ENCODE results near the gene AQP11. TPM values are rescaled to one million over a fixed set of nuclear protein-coding genes. Genes with fewer than 3 reads are reported as not detected.
"Not testable (repeated sequence)": the region's sequence is repeated elsewhere in the genome, so short reads cannot be mapped to it uniquely, and the experiment has no call there.

Gene AQP11
- total RNA-seq, 1 donor from 2014 or later, result 0.53 TPM

DNA sequence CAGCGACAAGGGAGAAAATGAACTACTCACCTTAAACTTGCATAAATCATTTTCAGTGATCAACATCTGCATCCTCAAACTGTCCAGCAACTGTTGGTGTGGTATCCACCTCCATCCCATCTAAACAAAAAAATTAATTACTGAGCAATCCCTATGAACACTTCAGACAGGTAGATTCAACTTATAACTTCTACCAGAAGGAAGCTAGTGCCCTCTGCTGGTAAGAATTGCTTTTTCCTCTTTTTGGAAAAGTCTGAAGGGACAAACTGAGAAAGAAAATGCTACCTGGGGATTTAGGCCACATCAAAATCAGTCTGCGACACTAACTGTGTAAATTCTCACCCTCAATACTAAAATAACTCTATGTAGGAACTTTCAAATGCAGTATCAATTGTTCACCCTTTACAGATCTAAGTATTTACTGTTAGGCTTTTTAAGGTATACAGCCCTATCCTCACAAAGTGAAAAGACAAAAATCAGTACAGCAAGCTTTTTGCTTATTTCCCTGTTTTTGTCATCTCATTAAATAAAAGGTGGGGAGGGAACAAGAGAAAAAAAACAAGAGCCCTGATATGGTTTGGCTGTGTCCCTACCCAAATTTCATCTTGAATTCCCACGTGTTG lies 29.9 kb downstream of the AQP11 start:
- Histone ChIP-seq H3K27me3 (ENCODE audit: control insufficient read depth, insufficient read depth, low read length) (no peaks in the 10 kb centered on the region), H3K4me3 (ENCODE audit: low read depth, low read length) (no peak overlapping the region), H3K36me3 (ENCODE audit: control insufficient read depth, insufficient read depth, low read length) (peaks cover 8% of the 10 kb centered on the region)
- FAIRE-seq (no peak), DNase-seq (ENCODE audit: low read depth) (peak; percentile 61)
- TF ChIP-seq, protein P1, sequence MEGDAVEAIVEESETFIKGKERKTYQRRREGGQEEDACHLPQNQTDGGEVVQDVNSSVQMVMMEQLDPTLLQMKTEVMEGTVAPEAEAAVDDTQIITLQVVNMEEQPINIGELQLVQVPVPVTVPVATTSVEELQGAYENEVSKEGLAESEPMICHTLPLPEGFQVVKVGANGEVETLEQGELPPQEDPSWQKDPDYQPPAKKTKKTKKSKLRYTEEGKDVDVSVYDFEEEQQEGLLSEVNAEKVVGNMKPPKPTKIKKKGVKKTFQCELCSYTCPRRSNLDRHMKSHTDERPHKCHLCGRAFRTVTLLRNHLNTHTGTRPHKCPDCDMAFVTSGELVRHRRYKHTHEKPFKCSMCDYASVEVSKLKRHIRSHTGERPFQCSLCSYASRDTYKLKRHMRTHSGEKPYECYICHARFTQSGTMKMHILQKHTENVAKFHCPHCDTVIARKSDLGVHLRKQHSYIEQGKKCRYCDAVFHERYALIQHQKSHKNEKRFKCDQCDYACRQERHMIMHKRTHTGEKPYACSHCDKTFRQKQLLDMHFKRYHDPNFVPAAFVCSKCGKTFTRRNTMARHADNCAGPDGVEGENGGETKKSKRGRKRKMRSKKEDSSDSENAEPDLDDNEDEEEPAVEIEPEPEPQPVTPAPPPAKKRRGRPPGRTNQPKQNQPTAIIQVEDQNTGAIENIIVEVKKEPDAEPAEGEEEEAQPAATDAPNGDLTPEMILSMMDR (IDR thresholded peaks at IDR 0.05; ENCODE audit: insufficient read depth, low read length, severe bottlenecking), result peak; percentile 53

DNA sequence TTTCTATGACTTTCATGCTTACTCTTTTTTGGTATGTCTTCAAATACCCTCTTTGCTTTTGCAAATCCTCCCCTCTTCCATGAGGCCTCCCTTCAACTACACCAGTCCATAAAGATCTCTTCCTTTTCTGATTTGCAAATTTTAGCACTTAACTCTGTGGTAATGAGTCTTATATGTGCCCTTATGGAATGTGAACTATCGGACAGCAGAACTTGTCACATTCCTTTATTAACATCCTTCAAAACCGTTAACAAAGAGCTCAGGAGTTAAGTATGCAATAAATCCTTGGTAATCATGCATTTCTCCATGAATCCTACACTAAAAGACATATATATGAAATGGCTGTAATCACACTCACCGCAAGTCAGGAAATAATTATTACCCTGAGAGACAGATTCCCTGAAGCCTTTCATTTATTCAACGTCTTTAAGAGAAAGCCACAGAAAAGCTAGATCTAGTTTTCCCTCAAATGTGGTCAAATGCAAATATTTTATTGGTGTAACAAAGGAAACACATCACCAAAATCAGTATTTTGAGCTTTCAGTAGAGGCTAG lies 40.5 kb downstream of the AQP11 start:
- FAIRE-seq (no peak), DNase-seq (ENCODE audit: low read depth) (no peak)
- Histone ChIP-seq H3K36me3 (ENCODE audit: control insufficient read depth, insufficient read depth, low read length) (peaks cover 2% of the 10 kb centered on the region), H3K27me3 (ENCODE audit: control insufficient read depth, insufficient read depth, low read length) (no peaks in the 10 kb centered on the region), H3K4me3 (ENCODE audit: low read depth, low read length) (no peak overlapping the region)
- TF ChIP-seq, protein P1 (IDR thresholded peaks at IDR 0.05; ENCODE audit: insufficient read depth, low read length, severe bottlenecking), result no peak

DNA sequence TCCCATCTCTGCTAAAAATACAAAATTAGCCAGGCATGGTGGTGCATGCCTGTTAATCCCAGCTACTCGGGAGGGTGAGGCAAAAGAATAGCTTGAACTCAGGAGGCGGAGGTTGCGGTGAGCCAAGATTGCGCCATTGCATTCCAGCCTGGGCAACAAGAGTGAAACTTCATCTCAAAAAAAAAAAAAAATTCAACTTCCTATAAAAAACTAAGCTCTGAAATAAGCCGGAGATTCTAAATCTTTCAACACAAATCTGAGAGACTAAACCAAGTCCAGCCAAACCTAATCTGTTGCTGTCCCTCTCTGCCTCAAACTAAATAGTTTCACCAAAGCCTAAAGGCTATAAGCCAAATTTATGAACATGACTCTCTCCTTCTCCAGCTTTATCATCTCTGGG lies 44.2 kb downstream of the AQP11 start:
- H3K4me3 ChIP-seq (ENCODE audit: low read depth, low read length); FAIRE-seq; H3K27me3 ChIP-seq (ENCODE audit: control insufficient read depth, insufficient read depth, low read length); H3K36me3 ChIP-seq (ENCODE audit: control insufficient read depth, insufficient read depth, low read length); DNase-seq (ENCODE audit: low read depth): not testable (repeated sequence)

DNA sequence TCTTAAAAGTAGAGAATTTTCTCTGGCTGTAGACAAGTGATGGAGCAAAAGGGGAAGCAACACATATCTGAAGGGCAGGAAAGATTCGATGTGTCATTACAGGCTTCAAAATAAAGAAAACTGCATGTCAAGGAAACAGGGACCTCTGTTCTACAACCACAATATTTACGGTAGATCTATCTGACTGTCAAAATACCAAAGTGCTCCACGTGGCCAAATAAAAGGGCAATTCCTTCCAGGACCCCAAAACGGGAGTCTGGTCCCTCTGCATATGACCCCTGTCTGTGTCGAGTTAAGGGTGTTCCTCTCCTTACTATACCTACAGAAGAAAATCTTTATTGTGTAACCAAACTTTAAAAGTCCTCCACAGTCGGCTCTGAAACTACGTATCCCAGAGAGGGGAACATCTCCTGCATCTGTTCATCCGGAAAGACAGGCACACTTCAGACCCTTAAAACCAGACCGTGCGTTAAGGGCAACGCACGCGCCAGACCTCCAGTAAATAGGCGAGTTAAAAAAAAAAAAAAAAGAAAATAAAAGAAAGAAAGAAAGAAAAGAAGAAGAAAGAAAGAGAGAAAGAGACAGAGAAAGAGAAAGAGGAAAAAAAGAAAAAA lies 47.1 kb downstream of the AQP11 start:
- Histone ChIP-seq H3K27me3 (ENCODE audit: control insufficient read depth, insufficient read depth, low read length) (no peaks in the 10 kb centered on the region), H3K4me3 (ENCODE audit: low read depth, low read length) (peak overlapping the region; percentile 92), H3K36me3 (ENCODE audit: control insufficient read depth, insufficient read depth, low read length) (peaks cover 2% of the 10 kb centered on the region)
- TF ChIP-seq, protein P1 (IDR thresholded peaks at IDR 0.05; ENCODE audit: insufficient read depth, low read length, severe bottlenecking), result no peak
- no peak for FAIRE-seq
- DNase-seq (ENCODE audit: low read depth), result no peak

DNA sequence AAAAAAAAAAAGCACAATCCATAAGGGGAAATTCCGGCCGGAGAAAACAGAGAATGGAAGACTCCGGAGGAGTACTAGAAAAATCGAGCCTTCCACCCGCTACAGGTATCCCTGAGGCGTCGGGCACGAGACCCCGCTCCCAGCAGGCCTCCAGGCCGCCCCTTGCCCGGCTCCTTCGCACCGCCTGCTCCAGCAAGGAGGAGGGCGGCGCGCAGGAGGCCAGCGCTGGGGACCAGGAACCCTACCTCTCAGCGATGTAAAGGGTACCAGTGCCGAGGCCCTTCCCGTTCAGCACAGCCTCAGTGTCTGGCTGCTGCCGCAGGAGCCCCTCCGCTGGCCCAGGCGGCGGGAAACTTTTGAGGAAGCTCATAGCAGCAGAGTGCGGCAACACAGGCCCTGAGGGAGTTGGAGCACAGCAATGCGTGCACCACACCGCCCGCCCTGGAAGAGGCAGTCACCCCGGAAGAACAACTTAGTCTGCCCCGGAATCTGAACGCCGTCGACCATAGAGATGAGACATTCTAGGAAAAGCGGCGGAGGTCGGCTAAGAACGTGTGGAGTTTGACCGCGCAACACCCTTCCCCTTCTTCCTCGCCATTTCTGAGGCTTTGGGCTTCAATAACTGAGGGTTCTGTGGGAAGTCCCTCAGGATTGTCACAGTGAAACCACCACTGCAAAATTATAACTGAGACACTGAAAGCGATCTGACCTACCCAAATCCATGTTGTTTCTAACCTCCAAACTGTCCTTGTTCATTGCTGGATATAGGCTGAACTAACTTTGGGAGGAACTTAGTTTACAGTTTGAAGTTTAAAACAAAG lies 47.8 kb downstream of the AQP11 start, which contains the start of gene CLNS1A:
Gene CLNS1A (minus strand): TSS at position 450 of the 821 bp plus-strand sequence. CDS start 80 bp downstream, at position 370.
- peaks cover 2% of the 10 kb centered on the region for H3K36me3 ChIP-seq (ENCODE audit: control insufficient read depth, insufficient read depth, low read length)
- TF ChIP-seq, protein P1 (IDR thresholded peaks at IDR 0.05; ENCODE audit: insufficient read depth, low read length, severe bottlenecking), result no peak
- no peaks in the 10 kb centered on the region for H3K27me3 ChIP-seq (ENCODE audit: control insufficient read depth, insufficient read depth, low read length)
- peak within 1 kb of the TSS; percentile 92 for H3K4me3 ChIP-seq (ENCODE audit: low read depth, low read length)
- FAIRE-seq, result no peak
- peak; percentile 76 for DNase-seq (ENCODE audit: low read depth)

DNA sequence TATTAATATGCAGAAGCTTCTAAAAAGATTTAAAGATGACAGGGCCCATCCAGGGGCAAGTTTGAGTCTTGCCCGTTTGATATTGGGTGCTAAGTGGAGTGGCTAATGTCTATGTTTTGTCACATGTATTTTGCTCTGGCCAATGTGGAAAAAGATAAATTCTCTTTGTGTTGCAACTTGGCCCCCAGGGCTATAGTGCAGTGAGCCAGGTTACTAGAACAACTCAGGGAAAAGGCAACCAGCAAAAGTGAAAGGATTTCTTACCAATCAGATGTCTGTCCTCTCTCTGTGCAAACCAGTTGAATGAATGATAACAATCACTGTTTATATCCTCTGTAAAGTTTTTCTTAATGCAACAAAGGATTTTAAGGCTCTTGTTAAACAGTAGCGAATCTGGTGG lies 52.5 kb downstream of the AQP11 start:
- TF ChIP-seq, protein P1 (IDR thresholded peaks at IDR 0.05; ENCODE audit: insufficient read depth, low read length, severe bottlenecking), result no peak
- Histone ChIP-seq H3K36me3 (ENCODE audit: control insufficient read depth, insufficient read depth, low read length) (no peaks in the 10 kb centered on the region), H3K4me3 (ENCODE audit: low read depth, low read length) (no peak overlapping the region), H3K27me3 (ENCODE audit: control insufficient read depth, insufficient read depth, low read length) (no peaks in the 10 kb centered on the region)
- FAIRE-seq (no peak), DNase-seq (ENCODE audit: low read depth) (no peak)

All from bronchial epithelial cell (primary cell).